Astrocyte (in vitro differentiated cells and primary cell): Measurements from ENCODE around the gene ATXN3L.

Source experiments
- EZH2 ChIP-seq: IDR thresholded peaks from 2 replicates; pipeline ENCODE4 v1.6.1; 2012; ENCODE audit warnings: mild to moderate bottlenecking, low read length, inconsistent platforms; ENCODE audit not compliant: insufficient read depth
- TF ChIP-seq, protein P1 (sequence below): IDR thresholded peaks from 2 replicates; pipeline ENCODE4 v1.5.1; 2011; ENCODE audit warnings: low read depth, mild to moderate bottlenecking, inconsistent platforms, low read length, moderate library complexity; ENCODE audit not compliant: insufficient read depth

DNA sequence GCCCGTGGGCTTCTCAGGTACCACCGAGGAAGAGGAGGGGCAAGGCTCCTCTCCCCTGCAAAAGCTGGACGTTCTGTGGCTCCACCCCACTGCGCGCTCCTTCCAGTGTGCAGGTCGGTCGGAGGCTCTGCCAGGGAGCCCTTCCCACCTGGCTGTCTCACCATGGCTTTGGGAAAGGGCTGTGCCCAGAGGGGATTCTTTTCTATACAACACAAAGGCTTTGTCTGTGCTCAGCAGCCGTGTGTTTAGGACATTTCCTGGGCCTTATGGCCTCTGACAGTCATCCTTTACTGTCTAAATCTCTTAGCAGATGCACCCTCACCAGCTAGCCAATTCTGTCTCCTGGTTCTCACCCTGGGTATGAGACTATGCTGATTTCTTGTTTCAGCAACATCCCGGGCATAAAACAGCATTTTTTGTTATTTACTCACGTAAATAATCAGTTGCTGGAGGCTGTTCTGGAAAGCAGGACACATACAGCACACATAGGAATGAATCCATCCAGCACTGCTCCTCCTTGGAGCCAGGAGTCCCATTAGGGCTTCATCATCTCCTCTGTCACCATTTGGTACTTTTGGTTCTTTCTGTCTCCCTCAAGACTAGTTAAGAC, 20.4 kb upstream of the ATXN3L start:
- TF ChIP-seq, protein P1, sequence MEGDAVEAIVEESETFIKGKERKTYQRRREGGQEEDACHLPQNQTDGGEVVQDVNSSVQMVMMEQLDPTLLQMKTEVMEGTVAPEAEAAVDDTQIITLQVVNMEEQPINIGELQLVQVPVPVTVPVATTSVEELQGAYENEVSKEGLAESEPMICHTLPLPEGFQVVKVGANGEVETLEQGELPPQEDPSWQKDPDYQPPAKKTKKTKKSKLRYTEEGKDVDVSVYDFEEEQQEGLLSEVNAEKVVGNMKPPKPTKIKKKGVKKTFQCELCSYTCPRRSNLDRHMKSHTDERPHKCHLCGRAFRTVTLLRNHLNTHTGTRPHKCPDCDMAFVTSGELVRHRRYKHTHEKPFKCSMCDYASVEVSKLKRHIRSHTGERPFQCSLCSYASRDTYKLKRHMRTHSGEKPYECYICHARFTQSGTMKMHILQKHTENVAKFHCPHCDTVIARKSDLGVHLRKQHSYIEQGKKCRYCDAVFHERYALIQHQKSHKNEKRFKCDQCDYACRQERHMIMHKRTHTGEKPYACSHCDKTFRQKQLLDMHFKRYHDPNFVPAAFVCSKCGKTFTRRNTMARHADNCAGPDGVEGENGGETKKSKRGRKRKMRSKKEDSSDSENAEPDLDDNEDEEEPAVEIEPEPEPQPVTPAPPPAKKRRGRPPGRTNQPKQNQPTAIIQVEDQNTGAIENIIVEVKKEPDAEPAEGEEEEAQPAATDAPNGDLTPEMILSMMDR, result no peak
- TF ChIP-seq EZH2, result no peak
